ENCODE measurements around the gene CTBP1. TPM values are rescaled to one million over a fixed set of nuclear protein-coding genes. Genes with fewer than 3 reads are reported as not detected.

The CTBP1 gene
- total and polyA plus RNA-seq, 2 experiments from 2014 or later = 74.0 to 192 TPM

DNA sequence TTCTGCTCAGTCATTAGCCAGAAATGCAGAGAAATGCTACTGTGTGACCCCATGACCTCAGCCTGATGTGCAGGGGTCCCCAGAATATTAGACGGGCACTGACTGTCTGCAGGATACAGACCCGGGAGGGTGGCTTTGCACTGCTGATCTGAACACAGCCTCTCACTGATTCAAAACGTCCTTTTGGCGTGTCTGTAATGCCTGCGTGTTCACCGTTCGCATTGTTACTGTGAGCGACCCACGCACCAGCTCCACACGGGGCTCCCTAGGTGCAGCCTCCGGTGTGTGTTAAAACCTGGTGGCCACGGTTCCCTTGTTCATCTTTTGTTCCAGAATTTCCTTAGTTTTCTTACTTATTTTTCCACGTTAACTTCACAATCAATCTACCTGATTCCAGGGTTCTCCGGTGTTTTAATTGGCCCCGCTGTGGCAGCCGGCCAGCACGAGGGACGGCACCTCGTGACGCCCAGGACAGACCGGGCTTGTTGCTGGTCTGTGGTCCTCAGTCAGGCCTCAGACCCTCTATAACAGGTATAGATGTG is 44.6 kb downstream of the CTBP1 start:
- Histone ChIP-seq H3K4me1 (ENCODE audit: insufficient read depth) (no peaks in the 10 kb centered on the region), H3K36me3 (ENCODE audit: insufficient read depth) (no peaks in the 10 kb centered on the region), H3K27me3 (ENCODE audit: insufficient read depth) (no peaks in the 10 kb centered on the region), H2AFZ (no peak overlapping the region), H3K79me2 (replicated peaks; ENCODE audit: insufficient read depth) (no peaks in the 10 kb centered on the region), H3K4me3 (no peak overlapping the region), H3K4me2 (no peak overlapping the region), H3F3A (replicated peaks; ENCODE audit: low read depth) (no peaks in the 10 kb centered on the region), H3K9me2 (ENCODE audit: insufficient read depth) (no peaks in the 10 kb centered on the region), H4K20me1 (replicated peaks; ENCODE audit: insufficient read depth) (no peaks in the 10 kb centered on the region), H3K27ac (ENCODE audit: low read depth) (no peak overlapping the region)
- H3K4me3 Mint-ChIP-seq = no peak overlapping the region
- no peak for TF ChIP-seq EZH2 (IDR thresholded peaks at IDR 0.05; ENCODE audit: low read depth, unreplicated experiment)
- no peak overlapping the region for H3K27ac Mint-ChIP-seq
- no peaks in the 10 kb centered on the region for H3K36me3 Mint-ChIP-seq (ENCODE audit: low read depth)
- no peaks in the 10 kb centered on the region for H3K4me1 Mint-ChIP-seq
- no peak for DNase-seq (ENCODE audit: low spot score)
- H3K27me3 Mint-ChIP-seq (ENCODE audit: insufficient read depth, low read depth, poor library complexity) = peaks cover 8% of the 10 kb centered on the region
- no peak for ATAC-seq
- no peaks in the 10 kb centered on the region for H3K9me3 Mint-ChIP-seq

DNA sequence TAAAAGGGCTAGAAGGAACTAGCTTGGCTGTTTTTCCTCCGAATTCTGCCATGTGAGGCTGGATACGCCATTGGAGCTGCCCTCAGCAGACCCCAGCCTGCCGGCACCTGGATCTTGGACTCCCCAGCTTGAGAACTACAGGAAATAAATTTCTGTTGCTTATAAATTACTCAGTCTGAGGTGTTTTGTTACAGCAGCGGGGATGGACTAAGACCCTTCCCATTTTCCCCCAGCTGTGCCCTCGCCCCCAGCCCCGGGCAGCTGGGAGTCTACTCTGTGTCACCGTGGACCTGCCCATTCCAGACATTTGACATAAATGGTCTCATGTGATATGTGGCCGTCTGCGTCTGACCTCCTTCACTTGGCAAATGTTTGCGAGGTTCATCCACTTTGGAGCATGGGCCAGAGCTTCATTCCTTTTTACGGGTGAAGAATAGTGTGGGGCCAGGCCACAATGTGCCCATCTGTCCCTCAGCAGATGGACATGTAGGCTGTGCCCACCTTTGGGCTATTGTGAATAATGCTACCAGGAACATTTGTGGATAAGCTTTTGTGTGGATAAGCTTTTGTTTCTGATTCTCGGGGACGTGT is 45.8 kb downstream of the CTBP1 start:
- Mint-ChIP-seq H3K27ac (no peak overlapping the region), H3K4me3 (no peak overlapping the region), H3K27me3 (ENCODE audit: insufficient read depth, low read depth, poor library complexity) (peaks cover 8% of the 10 kb centered on the region), H3K4me1 (no peaks in the 10 kb centered on the region), H3K9me3 (no peaks in the 10 kb centered on the region), H3K36me3 (ENCODE audit: low read depth) (no peaks in the 10 kb centered on the region)
- H3F3A ChIP-seq (replicated peaks; ENCODE audit: low read depth) = no peaks in the 10 kb centered on the region
- no peak for DNase-seq (ENCODE audit: low spot score)
- ATAC-seq = no peak
- no peaks in the 10 kb centered on the region for H3K27me3 ChIP-seq (ENCODE audit: insufficient read depth)
- no peak overlapping the region for H2AFZ ChIP-seq
- H3K36me3 ChIP-seq (ENCODE audit: insufficient read depth) = no peaks in the 10 kb centered on the region
- no peaks in the 10 kb centered on the region for H3K79me2 ChIP-seq (replicated peaks; ENCODE audit: insufficient read depth)
- no peak overlapping the region for H3K4me2 ChIP-seq
- no peak overlapping the region for H3K27ac ChIP-seq (ENCODE audit: low read depth)
- no peaks in the 10 kb centered on the region for H3K9me2 ChIP-seq (ENCODE audit: insufficient read depth)
- no peaks in the 10 kb centered on the region for H3K4me1 ChIP-seq (ENCODE audit: insufficient read depth)
- no peaks in the 10 kb centered on the region for H4K20me1 ChIP-seq (replicated peaks; ENCODE audit: insufficient read depth)
- H3K4me3 ChIP-seq = no peak overlapping the region
- TF ChIP-seq POLR2AphosphoS5 (IDR thresholded peaks at IDR 0.05; ENCODE audit: low read depth) (no peak), STAT1 (IDR thresholded peaks at IDR 0.05; ENCODE audit: unreplicated experiment) (no peak), JUNB (IDR thresholded peaks at IDR 0.05; ENCODE audit: unreplicated experiment) (no peak), ZNF331 (CRISPR knock-in tag; IDR thresholded peaks at IDR 0.05; ENCODE audit: low read depth) (no peak), EZH2phosphoT487 (IDR thresholded peaks at IDR 0.05; ENCODE audit: unreplicated experiment) (no peak), NANOG (IDR thresholded peaks at IDR 0.05; ENCODE audit: borderline replicate concordance) (no peak)
- TF ChIP-seq, protein P1, sequence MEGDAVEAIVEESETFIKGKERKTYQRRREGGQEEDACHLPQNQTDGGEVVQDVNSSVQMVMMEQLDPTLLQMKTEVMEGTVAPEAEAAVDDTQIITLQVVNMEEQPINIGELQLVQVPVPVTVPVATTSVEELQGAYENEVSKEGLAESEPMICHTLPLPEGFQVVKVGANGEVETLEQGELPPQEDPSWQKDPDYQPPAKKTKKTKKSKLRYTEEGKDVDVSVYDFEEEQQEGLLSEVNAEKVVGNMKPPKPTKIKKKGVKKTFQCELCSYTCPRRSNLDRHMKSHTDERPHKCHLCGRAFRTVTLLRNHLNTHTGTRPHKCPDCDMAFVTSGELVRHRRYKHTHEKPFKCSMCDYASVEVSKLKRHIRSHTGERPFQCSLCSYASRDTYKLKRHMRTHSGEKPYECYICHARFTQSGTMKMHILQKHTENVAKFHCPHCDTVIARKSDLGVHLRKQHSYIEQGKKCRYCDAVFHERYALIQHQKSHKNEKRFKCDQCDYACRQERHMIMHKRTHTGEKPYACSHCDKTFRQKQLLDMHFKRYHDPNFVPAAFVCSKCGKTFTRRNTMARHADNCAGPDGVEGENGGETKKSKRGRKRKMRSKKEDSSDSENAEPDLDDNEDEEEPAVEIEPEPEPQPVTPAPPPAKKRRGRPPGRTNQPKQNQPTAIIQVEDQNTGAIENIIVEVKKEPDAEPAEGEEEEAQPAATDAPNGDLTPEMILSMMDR (conservative IDR thresholded peaks at IDR 0.05; ENCODE audit: low read depth in 2 of 2) = no peak
- TF ChIP-seq, protein P2, sequence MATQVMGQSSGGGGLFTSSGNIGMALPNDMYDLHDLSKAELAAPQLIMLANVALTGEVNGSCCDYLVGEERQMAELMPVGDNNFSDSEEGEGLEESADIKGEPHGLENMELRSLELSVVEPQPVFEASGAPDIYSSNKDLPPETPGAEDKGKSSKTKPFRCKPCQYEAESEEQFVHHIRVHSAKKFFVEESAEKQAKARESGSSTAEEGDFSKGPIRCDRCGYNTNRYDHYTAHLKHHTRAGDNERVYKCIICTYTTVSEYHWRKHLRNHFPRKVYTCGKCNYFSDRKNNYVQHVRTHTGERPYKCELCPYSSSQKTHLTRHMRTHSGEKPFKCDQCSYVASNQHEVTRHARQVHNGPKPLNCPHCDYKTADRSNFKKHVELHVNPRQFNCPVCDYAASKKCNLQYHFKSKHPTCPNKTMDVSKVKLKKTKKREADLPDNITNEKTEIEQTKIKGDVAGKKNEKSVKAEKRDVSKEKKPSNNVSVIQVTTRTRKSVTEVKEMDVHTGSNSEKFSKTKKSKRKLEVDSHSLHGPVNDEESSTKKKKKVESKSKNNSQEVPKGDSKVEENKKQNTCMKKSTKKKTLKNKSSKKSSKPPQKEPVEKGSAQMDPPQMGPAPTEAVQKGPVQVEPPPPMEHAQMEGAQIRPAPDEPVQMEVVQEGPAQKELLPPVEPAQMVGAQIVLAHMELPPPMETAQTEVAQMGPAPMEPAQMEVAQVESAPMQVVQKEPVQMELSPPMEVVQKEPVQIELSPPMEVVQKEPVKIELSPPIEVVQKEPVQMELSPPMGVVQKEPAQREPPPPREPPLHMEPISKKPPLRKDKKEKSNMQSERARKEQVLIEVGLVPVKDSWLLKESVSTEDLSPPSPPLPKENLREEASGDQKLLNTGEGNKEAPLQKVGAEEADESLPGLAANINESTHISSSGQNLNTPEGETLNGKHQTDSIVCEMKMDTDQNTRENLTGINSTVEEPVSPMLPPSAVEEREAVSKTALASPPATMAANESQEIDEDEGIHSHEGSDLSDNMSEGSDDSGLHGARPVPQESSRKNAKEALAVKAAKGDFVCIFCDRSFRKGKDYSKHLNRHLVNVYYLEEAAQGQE (IDR thresholded peaks at IDR 0.05; ENCODE audit: unreplicated experiment) = no peak
- TF ChIP-seq, protein P3, sequence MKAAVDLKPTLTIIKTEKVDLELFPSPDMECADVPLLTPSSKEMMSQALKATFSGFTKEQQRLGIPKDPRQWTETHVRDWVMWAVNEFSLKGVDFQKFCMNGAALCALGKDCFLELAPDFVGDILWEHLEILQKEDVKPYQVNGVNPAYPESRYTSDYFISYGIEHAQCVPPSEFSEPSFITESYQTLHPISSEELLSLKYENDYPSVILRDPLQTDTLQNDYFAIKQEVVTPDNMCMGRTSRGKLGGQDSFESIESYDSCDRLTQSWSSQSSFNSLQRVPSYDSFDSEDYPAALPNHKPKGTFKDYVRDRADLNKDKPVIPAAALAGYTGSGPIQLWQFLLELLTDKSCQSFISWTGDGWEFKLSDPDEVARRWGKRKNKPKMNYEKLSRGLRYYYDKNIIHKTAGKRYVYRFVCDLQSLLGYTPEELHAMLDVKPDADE (IDR thresholded peaks at IDR 0.05) = no peak

Data from GM23338 (cell line).